ENCODE results near the gene NTHL1.

NTHL1 gene

DNA sequence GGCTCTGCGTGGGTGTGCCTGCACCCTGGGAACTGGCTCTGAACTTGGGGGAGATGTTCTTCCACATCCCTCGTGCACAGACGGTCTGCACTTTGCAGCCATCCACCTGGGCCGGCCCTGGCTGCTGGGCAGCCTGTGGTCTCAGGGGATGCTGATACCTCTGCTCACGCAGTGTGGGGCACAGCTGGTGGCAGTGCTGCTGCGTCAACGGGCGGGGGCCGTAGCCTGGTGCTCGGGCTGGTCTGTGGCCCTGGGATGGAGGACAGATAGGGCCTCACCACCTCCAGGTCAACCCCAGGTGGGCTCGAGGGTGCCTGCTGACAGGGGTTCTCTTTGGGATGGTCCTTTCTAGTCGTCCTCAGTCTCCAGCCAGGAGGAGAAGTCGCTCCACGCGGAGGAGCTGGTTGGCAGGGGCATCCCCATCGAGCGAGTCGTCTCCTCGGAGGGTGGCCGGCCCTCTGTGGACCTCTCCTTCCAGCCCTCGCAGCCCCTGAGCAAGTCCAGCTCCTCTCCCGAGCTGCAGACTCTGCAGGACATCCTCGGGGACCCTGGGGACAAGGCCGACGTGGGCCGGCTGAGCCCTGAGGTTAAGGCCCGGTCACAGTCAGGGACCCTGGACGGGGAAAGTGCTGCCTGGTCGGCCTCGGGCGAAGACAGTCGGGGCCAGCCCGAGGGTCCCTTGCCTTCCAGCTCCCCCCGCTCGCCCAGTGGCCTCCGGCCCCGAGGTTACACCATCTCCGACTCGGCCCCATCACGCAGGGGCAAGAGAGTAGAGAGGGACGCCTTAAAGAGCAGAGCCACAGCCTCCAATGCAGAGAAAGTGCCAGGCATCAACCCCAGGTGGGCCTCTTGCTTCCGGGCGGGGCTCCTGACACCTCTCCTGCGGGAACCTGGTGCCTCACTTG is 36.5 kb upstream of the NTHL1 start:
- DNase-seq = no peak

DNA sequence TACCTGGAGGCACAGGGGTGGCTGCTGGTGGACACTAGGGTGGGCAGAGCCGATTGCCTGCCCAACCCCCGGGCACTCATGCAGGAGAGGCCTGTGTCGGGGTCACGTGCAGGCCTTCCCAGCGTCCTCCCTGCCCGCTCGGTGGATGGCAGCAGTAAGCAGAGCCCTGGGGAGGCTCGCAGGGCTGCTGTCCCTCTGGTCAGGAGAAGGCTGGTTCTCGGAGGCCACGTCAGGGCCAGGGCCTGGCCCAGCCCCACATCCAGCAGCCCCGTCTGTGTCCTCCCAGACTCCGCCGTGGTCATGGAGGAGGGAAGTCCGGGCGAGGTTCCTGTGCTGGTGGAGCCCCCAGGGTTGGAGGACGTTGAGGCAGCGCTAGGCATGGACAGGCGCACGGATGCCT is 35.8 kb upstream of the NTHL1 start:
- DNase-seq = no peak

DNA sequence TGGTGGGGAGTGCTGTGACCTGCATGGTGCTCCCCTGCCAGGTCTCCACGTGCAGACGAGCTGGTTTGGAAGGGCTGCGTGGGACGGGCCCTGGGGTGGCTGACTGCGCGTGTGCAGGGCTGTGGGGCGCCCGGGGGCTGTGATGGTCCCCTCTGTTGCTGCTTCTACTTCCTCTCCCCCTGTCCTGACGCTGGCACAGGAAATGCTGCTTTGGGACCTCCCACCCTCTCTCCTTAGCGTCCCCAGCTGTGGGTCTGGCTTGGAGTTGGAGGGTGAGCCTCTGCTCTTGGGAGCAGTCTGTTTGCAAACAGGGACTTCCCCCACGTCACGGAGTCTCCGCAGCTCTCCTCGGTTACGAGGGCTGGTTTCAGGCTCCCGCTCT is 35.3 kb upstream of the NTHL1 start:
- no peak for DNase-seq

DNA sequence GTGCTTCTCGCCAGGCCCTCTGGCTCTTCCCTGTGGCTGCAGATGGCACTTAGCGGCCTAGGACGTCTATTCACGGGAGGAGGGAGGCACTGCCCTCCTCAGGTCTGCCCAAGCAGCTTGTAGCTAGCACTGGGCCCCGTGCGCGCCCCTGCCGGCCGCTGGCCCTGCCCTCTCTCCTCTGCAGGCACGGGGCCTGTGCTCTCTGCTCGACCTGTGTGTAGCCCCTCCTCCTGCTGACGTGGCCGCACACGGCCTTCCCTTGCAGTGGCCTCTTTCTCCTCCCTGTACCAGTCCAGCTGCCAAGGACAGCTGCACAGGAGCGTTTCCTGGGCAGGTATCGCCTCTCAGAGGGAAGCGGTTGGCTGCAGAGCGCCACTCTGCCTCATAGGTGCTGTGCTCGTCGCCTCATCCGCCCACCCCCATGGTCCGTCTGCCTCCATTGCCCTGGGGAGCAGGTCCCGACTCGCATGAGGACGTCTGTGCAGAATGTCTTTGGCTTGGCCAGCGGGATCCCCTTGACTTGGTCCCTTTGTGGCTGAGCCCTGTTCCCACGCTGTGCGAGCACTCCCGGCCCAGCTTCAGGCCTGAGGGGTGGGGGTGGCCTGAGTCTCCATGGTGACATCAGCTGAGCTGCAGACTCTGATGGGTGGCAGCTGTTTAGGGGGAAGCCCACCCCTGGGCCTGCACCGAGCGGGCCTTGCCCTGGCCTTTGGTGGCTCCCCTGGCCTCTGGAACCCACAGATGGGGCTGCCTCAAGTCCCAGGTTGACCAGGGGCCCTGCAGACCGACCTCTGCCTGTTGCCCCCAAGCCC is 34.7 kb upstream of the NTHL1 start:
- DNase-seq = no peak

DNA sequence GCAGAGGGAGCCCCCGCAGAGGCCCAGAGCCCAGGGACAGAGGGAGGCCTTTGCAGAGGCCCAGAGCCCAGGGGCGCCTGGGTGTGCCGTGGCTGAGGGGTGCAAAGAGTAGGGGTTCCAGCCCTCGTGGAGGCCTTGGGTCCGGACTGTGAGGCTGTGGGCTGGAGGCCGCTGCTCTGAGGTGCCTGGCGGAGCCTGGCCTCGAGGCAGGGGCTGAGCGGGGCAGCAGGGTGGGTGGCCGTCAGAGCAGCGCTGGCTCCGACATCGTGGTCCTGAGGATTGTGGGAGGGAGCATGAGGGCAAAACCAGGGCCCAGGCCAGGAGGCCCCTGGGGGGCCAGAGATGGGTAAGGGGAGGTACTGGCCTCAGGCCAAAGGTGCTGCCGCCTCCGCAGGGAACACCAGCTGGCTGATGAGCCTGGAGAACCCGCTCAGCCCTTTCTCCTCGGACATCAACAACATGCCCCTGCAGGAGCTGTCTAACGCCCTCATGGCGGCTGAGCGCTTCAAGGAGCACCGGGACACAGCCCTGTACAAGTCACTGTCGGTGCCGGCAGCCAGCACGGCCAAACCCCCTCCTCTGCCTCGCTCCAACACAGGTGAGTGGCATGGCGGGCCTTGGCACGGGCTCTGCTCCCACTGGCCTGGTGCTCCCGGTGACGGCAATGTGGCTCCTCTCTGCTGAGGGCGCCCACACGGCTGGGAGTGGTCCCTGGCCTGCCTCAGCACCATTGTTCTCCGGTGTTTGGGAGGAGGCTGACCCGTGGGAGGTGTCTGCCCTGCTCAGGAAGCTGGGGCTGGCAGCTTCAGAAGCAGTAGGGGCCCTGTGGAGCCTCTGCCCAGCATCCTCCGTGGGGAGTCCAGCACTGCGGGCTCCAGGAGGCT is 33.8 kb upstream of the NTHL1 start:
- DNase-seq = no peak

DNA sequence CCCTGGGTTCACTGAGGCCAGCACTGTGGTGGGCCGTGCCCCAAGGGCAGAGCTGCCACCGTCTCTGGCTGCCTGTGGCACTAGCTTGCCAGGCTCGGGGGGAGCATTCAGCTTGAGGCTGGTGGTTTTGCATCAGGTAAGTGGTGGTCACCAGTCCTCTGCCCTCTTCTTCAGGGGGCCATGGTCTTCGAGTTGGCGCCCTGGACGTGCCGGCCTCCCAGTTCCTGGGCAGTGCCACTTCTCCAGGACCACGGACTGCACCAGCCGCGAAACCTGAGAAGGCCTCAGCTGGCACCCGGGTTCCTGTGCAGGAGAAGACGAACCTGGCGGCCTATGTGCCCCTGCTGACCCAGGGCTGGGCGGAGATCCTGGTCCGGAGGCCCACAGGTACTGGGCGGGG is 32.4 kb upstream of the NTHL1 start:
- DNase-seq = no peak

DNA sequence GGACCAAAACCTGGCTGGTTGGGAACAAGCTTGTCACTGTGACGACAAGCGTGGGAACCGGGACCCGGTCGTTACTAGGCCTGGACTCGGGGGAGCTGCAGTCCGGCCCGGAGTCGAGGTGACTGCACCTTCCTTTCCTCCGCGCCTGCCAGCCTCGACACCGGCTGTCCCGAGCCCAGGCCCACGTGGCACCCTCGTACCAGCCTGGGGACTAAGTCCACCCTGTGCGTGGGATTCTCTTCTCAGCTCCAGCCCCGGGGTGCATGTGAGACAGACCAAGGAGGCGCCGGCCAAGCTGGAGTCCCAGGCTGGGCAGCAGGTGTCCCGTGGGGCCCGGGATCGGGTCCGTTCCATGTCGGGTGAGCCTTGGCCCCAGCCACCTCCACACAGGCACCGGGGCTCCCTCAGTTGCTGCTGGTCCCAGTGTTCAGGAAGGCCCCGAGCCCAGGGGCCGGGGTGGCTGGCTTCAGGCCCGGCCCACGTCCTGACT is 31.7 kb upstream of the NTHL1 start:
- no peak for DNase-seq

DNA sequence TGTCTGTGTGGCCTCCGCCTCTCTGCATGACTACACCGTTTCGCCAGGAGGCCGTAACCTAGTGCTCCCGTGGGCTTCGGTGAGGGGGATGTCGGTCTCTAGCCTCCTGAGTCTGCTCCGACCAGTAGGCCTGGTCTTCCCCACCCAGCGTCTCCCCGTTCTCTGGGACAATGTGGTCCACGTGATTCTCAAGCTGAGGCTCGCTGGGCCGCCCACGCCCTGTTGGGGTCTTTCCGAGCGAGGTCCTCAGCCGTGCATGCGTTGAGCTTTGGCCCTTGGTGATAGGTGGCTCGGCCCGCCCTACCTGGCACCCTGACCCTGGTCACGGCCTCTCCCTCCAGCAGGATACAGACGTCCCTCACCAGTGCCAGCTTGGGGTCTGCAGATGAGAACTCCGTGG is 31.1 kb upstream of the NTHL1 start:
- no peak for DNase-seq

DNA sequence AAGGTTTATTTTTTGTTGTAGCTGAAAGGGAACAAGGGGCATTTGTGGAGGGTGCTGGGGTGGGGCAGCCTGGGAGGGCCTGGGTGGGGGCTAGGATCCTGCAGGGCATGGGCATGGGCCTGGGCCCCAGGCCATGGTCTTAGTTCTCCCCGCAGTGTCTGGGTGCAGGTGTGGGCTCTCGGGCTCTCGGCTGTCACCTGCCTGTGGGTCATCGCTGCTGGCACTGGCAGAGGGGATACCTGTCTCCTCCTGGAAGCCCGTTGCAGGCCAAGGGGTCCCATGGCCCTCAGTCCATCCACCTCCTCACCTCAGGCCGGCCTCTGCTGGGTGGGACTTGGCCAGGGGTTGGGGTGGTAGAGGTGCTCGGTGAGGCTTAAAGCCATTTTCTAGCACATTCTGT is 30.5 kb upstream of the NTHL1 start:
- no peak for DNase-seq

DNA sequence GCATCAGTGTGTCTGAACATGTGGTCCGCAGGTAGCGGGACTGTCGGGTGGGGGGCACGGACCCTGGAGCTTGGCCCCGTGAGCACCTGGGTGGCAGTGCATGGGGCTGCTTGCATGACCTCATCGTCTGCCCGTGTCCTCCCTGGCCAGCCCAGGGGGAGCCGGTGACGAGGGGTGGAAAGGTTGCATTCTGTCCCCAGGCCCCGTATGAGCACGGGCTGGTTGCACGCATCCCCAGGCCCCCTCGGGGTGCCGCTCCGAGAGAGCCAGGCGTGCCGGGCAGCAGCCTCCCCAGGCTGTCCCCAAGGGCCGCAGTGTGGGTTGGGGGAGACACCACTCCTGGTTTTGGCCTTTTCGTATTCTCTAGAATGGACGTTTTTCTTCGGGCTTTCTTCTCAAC is 30.1 kb upstream of the NTHL1 start:
- DNase-seq = no peak

DNA sequence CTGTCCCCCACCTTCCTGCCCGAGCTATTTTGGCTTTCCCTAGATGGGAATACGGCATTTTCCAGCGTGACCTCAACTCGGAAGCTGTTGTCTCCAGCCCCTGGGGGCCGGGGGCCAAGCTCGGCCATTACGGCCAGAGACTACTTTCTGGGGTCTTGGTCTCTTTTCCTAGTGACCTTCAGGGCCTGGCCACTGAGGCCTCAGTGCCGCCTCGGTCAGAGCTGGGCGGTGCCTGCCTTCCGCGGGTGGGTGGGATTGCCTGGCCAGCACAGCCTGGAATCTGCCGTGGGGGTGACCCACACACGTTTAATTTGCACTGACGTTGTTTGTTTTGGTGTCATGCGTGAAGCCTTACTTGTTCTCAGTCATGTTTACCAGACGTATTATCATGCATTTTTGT is 29.4 kb upstream of the NTHL1 start:
- no peak for DNase-seq

DNA sequence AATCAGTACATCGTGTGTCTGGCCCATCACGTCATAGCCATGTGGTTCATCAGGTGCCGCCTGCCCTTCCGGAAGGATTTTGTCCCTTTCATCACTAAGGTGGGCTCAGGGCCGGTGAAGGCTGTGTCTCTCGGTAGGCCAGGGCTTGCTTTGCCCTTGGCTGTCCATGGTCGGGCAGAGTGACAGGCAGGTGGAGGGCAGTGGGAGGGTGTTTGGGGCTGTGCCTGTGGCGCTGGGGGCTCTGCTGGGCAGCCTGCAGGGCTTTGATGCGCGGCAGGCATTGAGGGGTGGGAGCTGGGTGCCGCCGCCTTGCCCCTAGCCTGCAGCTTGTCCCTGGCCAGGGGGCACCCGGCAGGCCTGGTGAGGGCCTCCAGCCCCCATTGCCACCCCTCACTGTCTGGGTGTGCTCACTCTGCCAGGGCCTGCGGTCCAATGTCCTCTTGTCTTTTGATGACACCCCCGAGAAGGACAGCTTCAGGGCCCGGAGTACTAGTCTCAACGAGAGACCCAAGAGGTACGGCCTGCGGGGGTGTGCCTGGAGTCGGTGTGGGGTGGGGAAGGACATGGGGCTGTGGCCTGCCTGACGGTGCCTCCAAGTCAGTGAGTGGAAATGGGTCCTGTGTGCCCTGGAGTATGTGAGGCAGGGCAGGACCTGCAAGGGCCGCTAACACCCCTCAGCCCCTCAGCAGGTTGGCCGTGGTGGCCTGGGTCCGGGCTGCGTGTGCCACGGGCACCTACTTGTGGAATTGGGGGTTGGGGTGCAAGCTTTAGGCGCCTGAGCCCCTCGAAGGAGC is 28.6 kb upstream of the NTHL1 start:
- no peak for DNase-seq

DNA sequence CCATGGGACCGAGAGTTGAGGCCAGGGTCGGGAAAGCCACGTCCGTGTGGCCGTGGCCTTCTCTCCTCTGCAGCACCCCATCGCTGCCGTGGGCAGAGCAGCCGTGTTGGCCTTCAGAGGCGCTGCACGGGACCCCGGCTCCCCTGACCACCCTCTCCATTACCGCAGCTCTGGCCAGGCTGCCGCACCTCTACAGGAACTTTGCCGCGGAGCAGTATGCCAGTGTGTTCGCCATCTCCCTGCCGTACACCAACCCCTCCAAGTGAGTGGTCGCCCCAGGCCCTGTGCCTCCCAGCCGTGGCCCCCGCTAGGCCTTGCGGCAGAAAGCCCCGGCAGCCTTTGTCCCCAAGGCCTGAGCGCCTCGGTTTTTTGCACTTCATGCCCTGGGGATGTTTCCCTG is 28.0 kb upstream of the NTHL1 start:
- DNase-seq = no peak

DNA sequence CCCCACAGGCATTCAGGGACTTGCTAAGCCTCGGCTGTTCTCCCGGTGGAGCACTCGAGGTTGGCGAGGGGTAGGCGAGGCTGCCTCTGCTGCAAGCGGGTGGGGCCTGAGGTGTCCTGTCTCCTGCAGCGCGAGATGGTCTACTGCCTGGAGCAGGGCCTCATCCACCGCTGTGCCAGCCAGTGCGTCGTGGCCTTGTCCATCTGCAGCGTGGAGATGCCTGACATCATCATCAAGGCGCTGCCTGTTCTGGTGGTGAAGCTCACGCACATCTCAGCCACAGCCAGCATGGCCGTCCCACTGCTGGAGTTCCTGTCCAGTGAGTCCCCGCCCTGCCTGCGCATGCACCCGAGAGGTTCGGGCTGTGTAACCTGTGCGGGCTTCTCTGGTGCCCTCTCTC is 26.4 kb upstream of the NTHL1 start:
- DNase-seq = no peak

DNA sequence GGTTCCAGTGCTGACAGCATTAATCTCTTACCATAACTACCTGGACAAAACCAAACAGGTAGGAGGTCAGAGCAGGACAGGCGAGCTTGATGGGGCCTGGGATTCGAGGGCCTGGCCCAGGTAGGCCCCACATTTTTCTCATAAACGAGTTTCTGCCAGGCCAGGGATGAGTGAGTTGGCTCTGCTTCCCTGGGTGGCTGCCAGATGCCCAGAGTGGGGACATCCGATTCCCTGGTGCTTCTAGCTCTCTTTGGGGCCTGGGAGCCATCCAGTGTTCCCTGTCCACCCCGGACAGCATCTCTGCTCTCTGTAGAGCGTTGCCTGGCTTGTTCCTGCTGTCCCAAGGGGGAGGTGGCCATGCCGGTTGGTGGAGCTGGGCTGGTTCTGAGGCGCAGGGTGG is 25.3 kb upstream of the NTHL1 start:
- no peak for DNase-seq

DNA sequence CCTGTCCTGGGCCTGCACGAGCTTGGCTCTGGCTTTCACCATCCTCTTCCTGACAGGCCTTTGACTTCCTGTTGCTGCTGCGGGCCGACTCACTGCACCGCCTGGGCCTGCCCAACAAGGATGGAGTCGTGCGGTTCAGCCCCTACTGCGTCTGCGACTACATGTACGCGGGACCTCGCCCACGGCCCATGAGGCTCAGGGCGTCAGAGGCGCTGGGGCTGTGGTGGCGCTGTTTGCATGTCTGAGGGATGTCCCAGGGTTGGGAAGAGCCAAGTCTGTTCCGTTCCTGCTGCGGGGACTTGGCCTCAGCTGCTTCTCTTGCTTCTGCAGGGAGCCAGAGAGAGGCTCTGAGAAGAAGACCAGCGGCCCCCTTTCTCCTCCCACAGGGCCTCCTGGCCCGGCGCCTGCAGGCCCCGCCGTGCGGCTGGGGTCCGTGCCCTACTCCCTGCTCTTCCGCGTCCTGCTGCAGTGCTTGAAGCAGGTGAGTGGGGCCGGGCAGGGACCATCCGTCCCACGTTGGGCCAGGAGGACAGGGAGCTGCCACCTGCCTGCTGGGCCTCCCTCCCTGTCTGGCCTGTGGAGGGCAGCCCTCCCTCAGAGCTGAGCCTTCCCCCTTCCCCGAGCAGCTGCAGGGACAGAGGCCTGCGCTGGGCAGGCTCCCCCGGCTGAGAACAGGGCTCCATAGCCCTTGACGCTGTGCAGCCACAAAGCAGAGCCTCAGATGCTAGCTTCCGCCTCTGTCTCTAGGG is 24.0 kb upstream of the NTHL1 start:
- DNase-seq = no peak

DNA sequence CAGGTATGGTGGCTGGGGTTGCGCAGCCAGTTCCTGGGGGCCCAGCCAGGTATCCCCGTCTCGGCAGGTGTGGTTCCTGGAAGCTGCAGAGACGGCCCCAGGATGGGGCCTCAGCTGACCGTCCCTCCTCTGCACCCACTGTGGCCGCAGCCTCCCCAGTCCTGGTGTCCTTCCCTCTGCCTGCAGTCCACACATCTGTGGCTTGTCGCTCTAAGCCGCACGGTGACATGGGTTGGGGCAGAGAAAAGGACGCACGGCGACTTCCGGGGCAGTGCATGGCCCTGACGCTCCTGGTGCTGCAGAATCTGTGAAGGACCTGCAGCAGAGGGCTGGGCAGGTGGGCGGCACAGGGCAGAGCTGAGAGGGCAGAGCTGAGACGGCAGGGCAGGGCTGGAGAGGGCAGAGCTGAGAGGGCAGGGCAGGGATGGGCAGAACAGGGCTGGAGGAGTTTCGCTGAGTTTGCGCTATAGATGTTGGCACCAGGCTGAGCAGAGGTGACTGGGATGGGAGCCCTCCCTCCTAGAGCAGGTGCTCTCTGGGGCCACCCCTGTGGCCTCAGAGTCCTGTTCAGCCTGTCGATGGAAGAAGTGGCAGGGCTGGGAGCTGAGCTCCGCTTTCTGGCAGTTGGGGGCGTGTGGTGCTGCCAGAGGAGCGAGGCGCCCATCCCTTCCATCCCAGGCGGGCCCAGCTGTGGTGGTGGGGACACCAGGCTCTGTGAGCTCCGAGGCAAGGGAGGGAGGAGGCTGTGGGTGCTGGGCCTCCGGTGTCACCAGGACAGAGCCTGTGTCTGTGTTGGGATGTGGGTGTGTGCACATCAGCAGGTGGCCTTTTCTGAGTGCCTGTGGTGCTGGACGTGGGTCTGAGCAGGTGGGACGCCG is 23.2 kb upstream of the NTHL1 start:
- DNase-seq = no peak

DNA sequence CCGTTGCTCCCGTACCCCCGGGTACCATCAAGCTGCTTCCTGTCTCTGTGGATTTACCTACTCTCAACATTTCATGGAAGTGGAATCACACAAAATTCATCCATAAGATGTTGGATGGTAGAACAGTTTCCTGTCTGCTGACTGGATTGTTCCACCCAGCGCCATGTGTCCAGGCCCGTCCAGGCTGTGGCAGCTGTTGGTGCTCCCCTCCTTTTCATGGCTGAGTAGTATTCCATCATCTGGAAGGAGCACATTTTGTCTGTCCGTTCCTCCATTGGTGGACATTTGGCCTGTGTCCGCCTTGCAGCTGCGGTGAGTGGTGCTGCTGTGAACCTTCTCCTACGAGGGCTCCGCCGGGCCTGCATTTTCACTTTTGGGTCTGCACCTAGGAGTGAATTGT is 18.5 kb upstream of the NTHL1 start:
- DNase-seq = no peak

DNA sequence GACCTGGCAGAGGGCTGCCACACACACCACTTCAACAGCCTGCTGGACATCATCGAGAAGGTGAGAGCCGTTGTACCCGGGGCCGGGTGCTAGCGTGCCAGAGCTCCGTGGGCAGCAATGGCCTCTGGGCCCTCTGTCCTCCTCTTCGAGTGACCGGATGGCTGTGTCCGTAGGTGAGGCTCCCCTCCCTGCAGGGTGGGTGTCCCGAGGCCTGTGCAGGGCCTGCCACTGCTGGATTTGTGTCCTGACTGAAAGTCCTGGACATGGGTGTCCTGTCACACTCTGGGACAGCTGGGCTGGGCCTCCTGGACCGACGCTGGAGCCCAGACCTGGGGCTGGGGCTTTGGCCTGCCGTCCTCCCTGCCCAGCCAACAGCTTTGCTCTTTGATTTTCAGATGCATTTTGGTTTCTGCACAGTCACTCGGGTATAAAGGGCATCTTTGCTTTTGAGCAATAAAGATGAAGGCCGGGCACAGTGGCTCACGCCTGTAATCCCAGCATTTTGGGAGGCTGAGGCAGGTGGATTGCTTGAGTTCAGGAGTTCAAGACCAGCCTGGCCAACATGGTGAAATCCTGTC is 16.8 kb upstream of the NTHL1 start:
- DNase-seq = no peak

DNA sequence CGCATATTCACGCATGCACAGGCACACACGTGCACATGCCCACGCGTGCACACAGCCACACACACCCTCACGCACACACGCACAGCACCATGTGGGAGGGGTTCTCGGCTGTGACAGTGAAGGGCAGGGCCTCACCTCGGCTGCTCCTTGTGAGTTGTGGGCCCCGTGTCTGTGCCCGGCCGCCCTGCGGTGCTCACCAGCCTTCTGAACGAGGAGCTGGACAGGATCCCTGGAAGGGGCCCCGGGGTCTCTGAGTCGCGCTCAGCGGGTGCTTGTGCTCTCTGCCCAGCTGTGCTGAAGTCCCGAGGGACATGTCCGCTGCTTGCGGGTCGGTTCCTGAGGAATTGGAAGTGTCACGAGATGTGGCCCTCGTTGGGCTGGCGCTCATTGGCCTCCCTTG is 16.2 kb upstream of the NTHL1 start:
- no peak for DNase-seq
